ENCODE data around the gene HOXC5. TPM values are rescaled to one million over a fixed set of nuclear protein-coding genes. Genes with fewer than 3 reads are reported as not detected.

Gene HOXC5
- total and polyA plus RNA-seq, 2 experiments from 2014 or later, result 0.18 to 0.40 TPM

DNA sequence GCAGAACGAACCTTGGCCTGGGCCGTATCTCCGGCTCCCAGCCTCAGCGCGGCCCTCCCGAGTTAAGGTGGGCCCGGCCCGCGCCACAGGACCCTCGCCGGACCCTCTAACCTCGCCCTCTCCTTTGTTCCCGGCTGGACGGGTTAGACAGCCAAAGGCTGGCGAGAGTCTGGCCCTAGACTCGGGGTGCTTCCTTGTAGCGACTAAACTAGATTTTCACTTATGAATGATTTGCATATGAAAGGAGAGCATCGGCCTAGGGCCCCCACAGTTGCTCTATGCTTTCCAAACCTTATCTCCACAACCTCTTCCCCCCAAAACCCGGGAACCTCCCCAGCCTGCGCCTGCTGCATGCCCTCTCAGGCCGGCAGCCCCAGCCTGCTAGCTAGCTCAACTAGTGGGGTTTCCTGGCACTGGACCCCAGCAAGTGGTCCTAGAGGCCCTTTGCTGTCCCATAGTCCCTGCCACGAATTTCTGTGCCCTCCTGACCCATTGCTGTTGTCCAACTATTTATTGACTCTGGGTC lies 2.0 kb downstream of the HOXC5 start:
- Histone ChIP-seq H3K27me3 (peaks cover 75% of the 10 kb centered on the region), H3K27ac (no peak overlapping the region), H3K79me2 (no peaks in the 10 kb centered on the region), H2AFZ (no peak overlapping the region), H3K4me3 (no peak overlapping the region), H3K9me3 (ENCODE audit: low read depth) (no peaks in the 10 kb centered on the region), H3K4me1 (ENCODE audit: insufficient read depth) (peaks cover 36% of the 10 kb centered on the region), H3K36me3 (replicated peaks; ENCODE audit: insufficient read depth, low read depth) (no peaks in the 10 kb centered on the region), H3K4me2 (peak overlapping the region; percentile 79), H4K20me1 (ENCODE audit: insufficient read depth, poor library complexity, severe bottlenecking) (no peaks in the 10 kb centered on the region), H3K9me2 (replicated peaks; ENCODE audit: insufficient read depth) (no peaks in the 10 kb centered on the region)
- 51% methylated on average over 22 of the region's 22 CpGs for WGBS (ENCODE audit: low lambda C conversion rate, missing lambda C conversion rate)
- TF ChIP-seq EZH2phosphoT487 (IDR thresholded peaks at IDR 0.05; ENCODE audit: low read depth, severe bottlenecking, unreplicated experiment) (no peak), CTCF (IDR thresholded peaks at IDR 0.05; ENCODE audit: poor library complexity) (no peak), EZH2 (IDR thresholded peaks at IDR 0.05; ENCODE audit: borderline replicate concordance) (no peak)
- no peak for DNase-seq (ENCODE audit: low spot score)

GRCh38 chr12:54035568-54036264 lies 2.9 kb downstream of the HOXC5 start:
- DNase-seq (ENCODE audit: low spot score), result no peak
- TF ChIP-seq EZH2phosphoT487 (IDR thresholded peaks at IDR 0.05; ENCODE audit: low read depth, severe bottlenecking, unreplicated experiment), result no peak
- no peak for TF ChIP-seq CTCF (IDR thresholded peaks at IDR 0.05; ENCODE audit: poor library complexity)
- H3K36me3 ChIP-seq (replicated peaks; ENCODE audit: insufficient read depth, low read depth), result no peaks in the 10 kb centered on the region
- H3K4me3 ChIP-seq, result no peak overlapping the region
- peaks cover 75% of the 10 kb centered on the region for H3K27me3 ChIP-seq
- H3K79me2 ChIP-seq, result no peaks in the 10 kb centered on the region
- no peak overlapping the region for H2AFZ ChIP-seq
- H3K9me3 ChIP-seq (ENCODE audit: low read depth), result no peaks in the 10 kb centered on the region
- WGBS (ENCODE audit: low lambda C conversion rate, missing lambda C conversion rate), result 74% methylated on average over 6 of the region's 6 CpGs
- H4K20me1 ChIP-seq (ENCODE audit: insufficient read depth, poor library complexity, severe bottlenecking), result no peaks in the 10 kb centered on the region
- H3K4me1 ChIP-seq (ENCODE audit: insufficient read depth), result peaks cover 31% of the 10 kb centered on the region
- H3K27ac ChIP-seq, result no peak overlapping the region
- H3K9me2 ChIP-seq (replicated peaks; ENCODE audit: insufficient read depth), result no peaks in the 10 kb centered on the region
- no peak overlapping the region for H3K4me2 ChIP-seq

DNA sequence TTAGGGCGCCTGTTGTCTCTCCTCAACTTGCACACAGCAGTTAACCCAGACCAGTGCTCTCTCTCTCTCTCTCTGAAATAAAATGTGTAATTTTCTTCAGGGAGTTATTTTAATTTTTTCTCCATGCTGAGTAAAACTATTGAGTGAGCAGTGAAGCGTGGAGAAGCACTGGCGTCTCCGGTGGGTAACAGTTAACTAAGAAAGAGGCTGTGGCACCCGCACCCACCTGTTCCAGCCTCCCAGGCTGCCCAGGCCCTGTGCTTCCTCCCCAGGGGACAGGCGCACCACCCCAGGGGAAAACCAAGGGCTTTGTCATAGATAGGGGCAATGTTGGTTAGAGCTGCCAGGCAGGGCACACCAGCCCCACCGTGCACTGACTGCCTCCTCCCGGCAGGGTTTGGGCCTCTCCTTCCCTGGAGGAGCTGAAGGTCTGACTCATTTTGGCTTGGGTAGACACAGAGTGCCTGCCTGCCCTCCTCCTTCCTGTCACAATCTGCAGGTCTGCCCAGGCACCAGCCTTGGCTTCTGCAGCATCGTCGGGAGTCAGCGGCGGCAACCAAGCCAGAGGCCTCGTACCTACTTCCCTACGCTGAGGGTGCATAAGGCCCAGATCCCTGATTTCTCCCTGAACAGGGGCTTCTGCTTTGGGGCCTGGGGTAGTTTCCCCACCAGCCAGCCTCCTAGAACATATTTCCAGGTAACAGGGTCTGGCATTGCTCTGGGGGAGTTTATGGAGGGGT lies 3.9 kb downstream of the HOXC5 start:
- H3K27me3 ChIP-seq, result peaks cover 76% of the 10 kb centered on the region
- H3K4me1 ChIP-seq (ENCODE audit: insufficient read depth), result peaks cover 26% of the 10 kb centered on the region
- no peak for DNase-seq (ENCODE audit: low spot score)

More for the DNA sequence above, 3.9 kb downstream of the HOXC5 start:
- H3K79me2 ChIP-seq, result no peaks in the 10 kb centered on the region
- H4K20me1 ChIP-seq (ENCODE audit: insufficient read depth, poor library complexity, severe bottlenecking), result no peaks in the 10 kb centered on the region
- TF ChIP-seq EZH2 (IDR thresholded peaks at IDR 0.05; ENCODE audit: borderline replicate concordance) (no peak), CTCF (IDR thresholded peaks at IDR 0.05; ENCODE audit: poor library complexity) (no peak), EZH2phosphoT487 (IDR thresholded peaks at IDR 0.05; ENCODE audit: low read depth, severe bottlenecking, unreplicated experiment) (no peak)
- H2AFZ ChIP-seq, result no peak overlapping the region
- H3K9me3 ChIP-seq (ENCODE audit: low read depth), result no peaks in the 10 kb centered on the region
- no peak overlapping the region for H3K4me2 ChIP-seq
- no peaks in the 10 kb centered on the region for H3K9me2 ChIP-seq (replicated peaks; ENCODE audit: insufficient read depth)
- WGBS (ENCODE audit: low lambda C conversion rate, missing lambda C conversion rate), result 75% methylated on average over 14 of the region's 14 CpGs
- H3K4me3 ChIP-seq, result no peak overlapping the region
- no peaks in the 10 kb centered on the region for H3K36me3 ChIP-seq (replicated peaks; ENCODE audit: insufficient read depth, low read depth)
- H3K27ac ChIP-seq, result no peak overlapping the region
